ENCODE data around the gene SMG1.

GRCh38 chr16:18796377-18796776, 129.8 kb downstream of the SMG1 start:
- TF ChIP-seq CTCF (IDR thresholded peaks at IDR 0.05), result no peak
- TF ChIP-seq POLR2A (IDR thresholded peaks at IDR 0.05), result no peak

All from uterus (tissue), 2 donors.